ENCODE measurements around the gene CAMK1. TPM values are rescaled to one million over a fixed set of nuclear protein-coding genes. Genes with fewer than 3 reads are reported as not detected.

CAMK1 gene
- total RNA-seq, 1 donor from 2014 or later = 82.9 TPM

GRCh38 chr3:9807981-9808344, 38.2 kb upstream of the CAMK1 start:
- no peak for TF ChIP-seq CTCF (IDR thresholded peaks at IDR 0.05)
- intact Hi-C loops (cut with DNase I) = no loop called here
- no peak overlapping the region for H3K27ac ChIP-seq
- H3K27me3 ChIP-seq = no peaks in the 10 kb centered on the region
- H3K36me3 ChIP-seq = peaks cover 39 to 46% of the 10 kb centered on the region in 2 donors
- no peaks in the 10 kb centered on the region for H3K9me3 ChIP-seq
- DNase-seq (ENCODE audit: low spot score in 2 of 2) = no peak
- no peak overlapping the region for H3K4me3 ChIP-seq
- H3K4me1 ChIP-seq = peaks cover 5 to 10% of the 10 kb centered on the region in 2 donors

GRCh38 chr3:9806688-9807589, 37.2 kb upstream of the CAMK1 start:
- no peak overlapping the region for H3K4me3 ChIP-seq
- TF ChIP-seq CTCF (IDR thresholded peaks at IDR 0.05) = no peak
- intact Hi-C loops (cut with DNase I) = no loop called here
- H3K36me3 ChIP-seq = peaks cover 46 to 53% of the 10 kb centered on the region in 2 donors
- no peak overlapping the region for H3K27ac ChIP-seq
- no peak for DNase-seq (ENCODE audit: low spot score in 2 of 2)
- H3K4me1 ChIP-seq = peaks cover 5 to 10% of the 10 kb centered on the region in 2 donors
- H3K27me3 ChIP-seq = no peaks in the 10 kb centered on the region
- H3K9me3 ChIP-seq = no peaks in the 10 kb centered on the region

- no peaks in the 10 kb centered on the region for H3K27me3 ChIP-seq
- intact Hi-C loops (cut with DNase I) = no loop called here
- H3K4me3 ChIP-seq = no peak overlapping the region
- H3K4me1 ChIP-seq = peaks cover 5 to 7% of the 10 kb centered on the region in 2 donors
- DNase-seq (ENCODE audit: low spot score in 2 of 2) = no peak
- no peaks in the 10 kb centered on the region for H3K9me3 ChIP-seq
- TF ChIP-seq CTCF (IDR thresholded peaks at IDR 0.05) = no peak
- peaks cover 54 to 61% of the 10 kb centered on the region in 2 donors for H3K36me3 ChIP-seq
- no peak overlapping the region for H3K27ac ChIP-seq
Measured at GRCh38 chr3:9806137-9806536, 36.4 kb upstream of the CAMK1 start.

GRCh38 chr3:9804996-9805395, 35.2 kb upstream of the CAMK1 start:
- no peak for TF ChIP-seq CTCF (IDR thresholded peaks at IDR 0.05)
- no peak for DNase-seq (ENCODE audit: low spot score in 2 of 2)
- Histone ChIP-seq H3K4me1 (peaks cover 0 to 5% of the 10 kb centered on the region in 2 donors), H3K9me3 (no peaks in the 10 kb centered on the region), H3K4me3 (no peak overlapping the region), H3K36me3 (peaks cover 66 to 72% of the 10 kb centered on the region in 2 donors), H3K27me3 (no peaks in the 10 kb centered on the region), H3K27ac (no peak overlapping the region)
- intact Hi-C loops (cut with DNase I) = no loop called here

- Histone ChIP-seq H3K27me3 (no peaks in the 10 kb centered on the region), H3K4me1 (no peaks in the 10 kb centered on the region), H3K36me3 (peaks cover 80 to 87% of the 10 kb centered on the region in 2 donors), H3K4me3 (no peak overlapping the region), H3K27ac (no peak overlapping the region), H3K9me3 (no peaks in the 10 kb centered on the region)
- intact Hi-C loops (cut with DNase I) = no loop called here
- DNase-seq (ENCODE audit: low spot score in 2 of 2) = no peak
- TF ChIP-seq CTCF (IDR thresholded peaks at IDR 0.05) = no peak
Measured at GRCh38 chr3:9803494-9803893, 33.7 kb upstream of the CAMK1 start.
